Activated naive CD4-positive, alpha-beta T cell treated with anti-CD3 and anti-CD28 coated beads, Interleukin-2, amount 10 ng/mL, durations not matched to agents 7 days and 5 days (primary cell): Measurements from ENCODE around the gene TCF3.
A peak's percentile ranks its signal among the peaks of the same experiment; 100 is the strongest.

Experiments
- CTCF ChIA-PET: fragments of 350-600 bp; sonication (Branson Sonifier 250); formaldehyde crosslinking; loops from one replicate; lab custom pipeline; 2021; ENCODE audit warnings: antibody characterized with exemption; lab: Charles Lee
- DNase-seq: peaks from one replicate; pipeline ENCODE4 v3.0.0-alpha.2; 2020
- H3K27ac Mint-ChIP-seq: one replicate; pipeline ENCODE4 v1.8.0; 2021; ENCODE audit warnings: mild to moderate bottlenecking, moderate library complexity, mixed read lengths
- H3K27me3 Mint-ChIP-seq: one replicate; pipeline ENCODE4 v1.8.0; 2021; ENCODE audit warnings: mild to moderate bottlenecking, mixed read lengths
- H3K36me3 Mint-ChIP-seq: one replicate; pipeline ENCODE4 v1.8.0; 2021; ENCODE audit warnings: mixed read lengths
- H3K4me1 Mint-ChIP-seq: one replicate; pipeline ENCODE4 v1.8.0; 2021; ENCODE audit warnings: mixed read lengths
- H3K4me3 Mint-ChIP-seq: one replicate; pipeline ENCODE4 v1.8.0; 2021; ENCODE audit warnings: mild to moderate bottlenecking, moderate library complexity, mixed read lengths
- H3K9me3 Mint-ChIP-seq: one replicate; pipeline ENCODE4 v1.8.0; 2021; ENCODE audit warnings: mixed read lengths

TCF3 gene

GRCh38 chr19:1634242-1634937 lies 18.0 kb downstream of the TCF3 start:
- Mint-ChIP-seq H3K27me3 (no peaks in the 10 kb centered on the region), H3K9me3 (no peaks in the 10 kb centered on the region), H3K27ac (no peak overlapping the region), H3K4me1 (no peaks in the 10 kb centered on the region), H3K36me3 (peaks cover 30% of the 10 kb centered on the region), H3K4me3 (no peak overlapping the region)
- CTCF ChIA-PET, result no interaction called here
- DNase-seq, result no peak

- Mint-ChIP-seq H3K27ac (no peak overlapping the region), H3K27me3 (no peaks in the 10 kb centered on the region), H3K36me3 (peaks cover 22% of the 10 kb centered on the region), H3K4me3 (no peak overlapping the region), H3K4me1 (no peaks in the 10 kb centered on the region), H3K9me3 (no peaks in the 10 kb centered on the region)
- DNase-seq, result no peak
- CTCF ChIA-PET, result no interaction called here
Observed at GRCh38 chr19:1633269-1633826, 19.1 kb downstream of the TCF3 start.

- Mint-ChIP-seq H3K4me3 (no peak overlapping the region), H3K4me1 (no peaks in the 10 kb centered on the region), H3K27me3 (no peaks in the 10 kb centered on the region), H3K9me3 (no peaks in the 10 kb centered on the region), H3K36me3 (peaks cover 18% of the 10 kb centered on the region), H3K27ac (no peak overlapping the region)
- DNase-seq, result no peak
- CTCF ChIA-PET, result no interaction called here
Observed at GRCh38 chr19:1632462-1633268, 19.8 kb downstream of the TCF3 start.

- H3K4me1 Mint-ChIP-seq, result no peaks in the 10 kb centered on the region
- CTCF ChIA-PET, result no interaction called here
- H3K27ac Mint-ChIP-seq, result no peak overlapping the region
- peaks cover 17% of the 10 kb centered on the region for H3K36me3 Mint-ChIP-seq
- no peak overlapping the region for H3K4me3 Mint-ChIP-seq
- DNase-seq, result no peak
- H3K27me3 Mint-ChIP-seq, result no peaks in the 10 kb centered on the region
- no peaks in the 10 kb centered on the region for H3K9me3 Mint-ChIP-seq
Observed at GRCh38 chr19:1631557-1632100, 20.8 kb downstream of the TCF3 start.

GRCh38 chr19:1630811-1631210 lies 21.6 kb downstream of the TCF3 start:
- no peaks in the 10 kb centered on the region for H3K4me1 Mint-ChIP-seq
- CTCF ChIA-PET, result no interaction called here
- peaks cover 15% of the 10 kb centered on the region for H3K36me3 Mint-ChIP-seq
- H3K27ac Mint-ChIP-seq, result no peak overlapping the region
- no peak for DNase-seq
- no peaks in the 10 kb centered on the region for H3K27me3 Mint-ChIP-seq
- H3K4me3 Mint-ChIP-seq, result no peak overlapping the region
- no peaks in the 10 kb centered on the region for H3K9me3 Mint-ChIP-seq

GRCh38 chr19:1630012-1630411 lies 22.4 kb downstream of the TCF3 start:
- CTCF ChIA-PET, result no interaction called here

GRCh38 chr19:1629256-1629808 lies 23.1 kb downstream of the TCF3 start:
- H3K27me3 Mint-ChIP-seq, result no peaks in the 10 kb centered on the region
- H3K27ac Mint-ChIP-seq, result no peak overlapping the region
- CTCF ChIA-PET, result no interaction called here
- H3K36me3 Mint-ChIP-seq, result peaks cover 7% of the 10 kb centered on the region
- H3K9me3 Mint-ChIP-seq, result no peaks in the 10 kb centered on the region
- H3K4me1 Mint-ChIP-seq, result no peaks in the 10 kb centered on the region
- DNase-seq, result no peak
- H3K4me3 Mint-ChIP-seq, result no peak overlapping the region

More at GRCh38 chr19:1630012-1630411, 22.4 kb downstream of the TCF3 start:
- H3K27ac Mint-ChIP-seq, result no peak overlapping the region
- no peak for DNase-seq
- no peaks in the 10 kb centered on the region for H3K27me3 Mint-ChIP-seq
- H3K4me3 Mint-ChIP-seq, result no peak overlapping the region
- peaks cover 7% of the 10 kb centered on the region for H3K36me3 Mint-ChIP-seq
- no peaks in the 10 kb centered on the region for H3K4me1 Mint-ChIP-seq
- H3K9me3 Mint-ChIP-seq, result no peaks in the 10 kb centered on the region

- DNase-seq, result no peak
- H3K4me1 Mint-ChIP-seq, result no peaks in the 10 kb centered on the region
- H3K27ac Mint-ChIP-seq, result no peak overlapping the region
- CTCF ChIA-PET, result no interaction called here
- no peaks in the 10 kb centered on the region for H3K27me3 Mint-ChIP-seq
- no peaks in the 10 kb centered on the region for H3K9me3 Mint-ChIP-seq
- no peak overlapping the region for H3K4me3 Mint-ChIP-seq
- peaks cover 12% of the 10 kb centered on the region for H3K36me3 Mint-ChIP-seq
Observed at GRCh38 chr19:1627194-1627593, 25.2 kb downstream of the TCF3 start.

GRCh38 chr19:1626417-1627010 lies 25.9 kb downstream of the TCF3 start:
- CTCF ChIA-PET, result no interaction called here
- H3K27me3 Mint-ChIP-seq, result no peaks in the 10 kb centered on the region
- H3K36me3 Mint-ChIP-seq, result peaks cover 12% of the 10 kb centered on the region
- DNase-seq, result no peak
- H3K9me3 Mint-ChIP-seq, result no peaks in the 10 kb centered on the region
- no peak overlapping the region for H3K27ac Mint-ChIP-seq
- no peak overlapping the region for H3K4me3 Mint-ChIP-seq
- no peaks in the 10 kb centered on the region for H3K4me1 Mint-ChIP-seq

- no peaks in the 10 kb centered on the region for H3K4me1 Mint-ChIP-seq
- H3K9me3 Mint-ChIP-seq, result no peaks in the 10 kb centered on the region
- H3K27ac Mint-ChIP-seq, result peak overlapping the region; percentile 60
- no peaks in the 10 kb centered on the region for H3K27me3 Mint-ChIP-seq
- peak; percentile 68 for DNase-seq
- peaks cover 12% of the 10 kb centered on the region for H3K36me3 Mint-ChIP-seq
- CTCF ChIA-PET, result interaction anchor here (0.9 kb wide), 1 partner anchor 10 kb away, joined by 3 read pairs; no protein-coding TSS in a partner anchor
- no peak overlapping the region for H3K4me3 Mint-ChIP-seq
Observed at GRCh38 chr19:1624458-1624857, 28.0 kb downstream of the TCF3 start.

- peaks cover 12% of the 10 kb centered on the region for H3K4me1 Mint-ChIP-seq
- CTCF ChIA-PET, result no interaction called here
- no peak overlapping the region for H3K27ac Mint-ChIP-seq
- no peak for DNase-seq
- no peak overlapping the region for H3K4me3 Mint-ChIP-seq
- no peaks in the 10 kb centered on the region for H3K27me3 Mint-ChIP-seq
- peaks cover 21% of the 10 kb centered on the region for H3K36me3 Mint-ChIP-seq
- H3K9me3 Mint-ChIP-seq, result no peaks in the 10 kb centered on the region
Observed at GRCh38 chr19:1622541-1622940, 29.9 kb downstream of the TCF3 start.

GRCh38 chr19:1622007-1622406 lies 30.4 kb downstream of the TCF3 start:
- Mint-ChIP-seq H3K4me1 (peaks cover 14% of the 10 kb centered on the region), H3K27me3 (no peaks in the 10 kb centered on the region)

GRCh38 chr19:1621574-1621973 lies 30.8 kb downstream of the TCF3 start:
- Mint-ChIP-seq H3K27me3 (no peaks in the 10 kb centered on the region), H3K27ac (no peak overlapping the region), H3K4me1 (peaks cover 19% of the 10 kb centered on the region), H3K36me3 (peaks cover 25% of the 10 kb centered on the region), H3K9me3 (no peaks in the 10 kb centered on the region), H3K4me3 (no peak overlapping the region)
- CTCF ChIA-PET, result no interaction called here
- DNase-seq, result no peak

More at GRCh38 chr19:1622007-1622406, 30.4 kb downstream of the TCF3 start:
- H3K4me3 Mint-ChIP-seq, result no peak overlapping the region
- peaks cover 21% of the 10 kb centered on the region for H3K36me3 Mint-ChIP-seq
- no peaks in the 10 kb centered on the region for H3K9me3 Mint-ChIP-seq
- CTCF ChIA-PET, result no interaction called here
- H3K27ac Mint-ChIP-seq, result no peak overlapping the region
- DNase-seq, result no peak

- Mint-ChIP-seq H3K27ac (no peak overlapping the region), H3K9me3 (no peaks in the 10 kb centered on the region), H3K36me3 (peaks cover 27% of the 10 kb centered on the region), H3K27me3 (no peaks in the 10 kb centered on the region), H3K4me1 (peaks cover 19% of the 10 kb centered on the region), H3K4me3 (no peak overlapping the region)
- no peak for DNase-seq
- CTCF ChIA-PET, result no interaction called here
Observed at GRCh38 chr19:1621021-1621420, 31.4 kb downstream of the TCF3 start.
